ENCODE results near the gene WDR70. TPM values are rescaled to one million over a fixed set of nuclear protein-coding genes. Genes with fewer than 3 reads are reported as not detected.

Gene WDR70
- total and polyA plus RNA-seq, 10 of the 15 experiments (the other 5 are each of a cell fraction or from before 2014, with no cell fraction given), result 10.9 to 33.6 (median 29.1) TPM

GRCh38 chr5:37768371-37768770 lies 389.3 kb downstream of the WDR70 start (continued):
- TF ChIP-seq PBX3 (IDR thresholded peaks at IDR 0.05; ENCODE audit: insufficient replicate concordance, low read depth, low read length), result no peak
- TF ChIP-seq ASH2L (IDR thresholded peaks at IDR 0.05; ENCODE audit: borderline replicate concordance, low read depth), result no peak

- no peak for DNase-seq (ENCODE audit: low read depth, low spot score)
- RAD21 ChIA-PET (ENCODE audit: unreplicated experiment), result no interaction called here
- no peaks in the 10 kb centered on the region for H3K27me3 ChIP-seq (replicated peaks in 1 of 2; ENCODE audit: control insufficient read depth in 2 of 2, insufficient read depth in 2 of 2, low read length in 1 of 2)
- no peaks in the 10 kb centered on the region for H3K36me3 ChIP-seq (ENCODE audit: control insufficient read depth in 2 of 2, insufficient read depth in 2 of 2, low read length in 1 of 2)
- H3K4me1 ChIP-seq (ENCODE audit: control insufficient read depth, insufficient read depth, low read length), result no peaks in the 10 kb centered on the region
- no peak overlapping the region for H3K27ac ChIP-seq (ENCODE audit: control insufficient read depth, insufficient read depth)
- no peaks in the 10 kb centered on the region for H3K79me2 ChIP-seq (ENCODE audit: control insufficient read depth, insufficient read depth, low read length)
- FAIRE-seq, result no peak
- H2AFZ ChIP-seq (ENCODE audit: control insufficient read depth, low read depth, low read length), result no peak overlapping the region
- H3K9me3 ChIP-seq (replicated peaks; ENCODE audit: control insufficient read depth, insufficient read depth, low read length), result no peaks in the 10 kb centered on the region; the same call in 2 of the 3 replicates
- H3K9ac ChIP-seq (ENCODE audit: control insufficient read depth, insufficient read depth, low read length), result no peak overlapping the region
- no peak for ATAC-seq
- CTCF ChIA-PET, result interaction anchor here (0.5 kb wide), 1 partner anchor 158 kb away, joined by 5 read pairs; no protein-coding TSS in a partner anchor
- H3K4me2 ChIP-seq (ENCODE audit: control insufficient read depth, insufficient read depth), result no peak overlapping the region
- intact Hi-C loops (cut with micrococcal nuclease; ENCODE audit: unreplicated experiment), result no loop called here
- no peaks in the 10 kb centered on the region for H4K20me1 ChIP-seq (ENCODE audit: control insufficient read depth, insufficient read depth)
- in situ Hi-C loops (cut with MboI), result no loop called here
- no TSS peak for BruUV-seq (replicated peaks)
- SMC1A ChIA-PET (ENCODE audit: uncharacterized antibody, unreplicated experiment), result interaction anchor here (0.6 to 1.4 kb wide), 2 partner anchors 11 to 290 kb away, joined by 3 read pairs; no protein-coding TSS in a partner anchor
- POLR2A ChIA-PET, result no interaction called here
- H3K4me3 ChIP-seq, result no peak overlapping the region
- WGBS (ENCODE audit: insufficient coverage, insufficient replicate concordance, low lambda C conversion rate, missing lambda C conversion rate), result 71% methylated on average over 4 of the region's 4 CpGs
- TF ChIP-seq RB1 (IDR thresholded peaks at IDR 0.05; ENCODE audit: borderline replicate concordance) (no peak), SMAD1 (IDR thresholded peaks at IDR 0.05; ENCODE audit: low read depth, partially characterized antibody) (no peak), CTCF (IDR thresholded peaks at IDR 0.05 in 2 of 3, conservative IDR thresholded peaks at IDR 0.05 in 1 of 3; ENCODE audit: control insufficient read depth in 2 of 3, extremely low read depth in 1 of 3, insufficient read depth in 1 of 3, low read depth in 3 of 3, low read length in 3 of 3) (no peak), IRF3 (IDR thresholded peaks at IDR 0.05) (no peak), ZZZ3 (IDR thresholded peaks at IDR 0.05; ENCODE audit: control insufficient read depth, insufficient read length, low read depth) (no peak), CHD2 (IDR thresholded peaks at IDR 0.05; ENCODE audit: borderline replicate concordance, low read depth, low read length) (no peak), NKRF (conservative IDR thresholded peaks at IDR 0.05) (no peak), CHD1 (IDR thresholded peaks at IDR 0.05; ENCODE audit: low read depth, low read length) (no peak), NBN (IDR thresholded peaks at IDR 0.05) (no peak), IRF5 (IDR thresholded peaks at IDR 0.05; ENCODE audit: borderline replicate concordance) (no peak)
Observed at GRCh38 chr5:37769108-37769507, 390.0 kb downstream of the WDR70 start.

All from GM12878 (cell line).